GM18511 (cell line): ENCODE measurements around the gene SNRNP25.

ENCODE experiments used
- ATAC-seq: cut with Tn5 transposase; IDR thresholded peaks from one replicate; pipeline ENCODE4 v1.9.1; 2021; ENCODE audit warnings: mild to moderate bottlenecking, moderate library complexity; ENCODE audit not compliant: unreplicated experiment

SNRNP25 gene

DNA sequence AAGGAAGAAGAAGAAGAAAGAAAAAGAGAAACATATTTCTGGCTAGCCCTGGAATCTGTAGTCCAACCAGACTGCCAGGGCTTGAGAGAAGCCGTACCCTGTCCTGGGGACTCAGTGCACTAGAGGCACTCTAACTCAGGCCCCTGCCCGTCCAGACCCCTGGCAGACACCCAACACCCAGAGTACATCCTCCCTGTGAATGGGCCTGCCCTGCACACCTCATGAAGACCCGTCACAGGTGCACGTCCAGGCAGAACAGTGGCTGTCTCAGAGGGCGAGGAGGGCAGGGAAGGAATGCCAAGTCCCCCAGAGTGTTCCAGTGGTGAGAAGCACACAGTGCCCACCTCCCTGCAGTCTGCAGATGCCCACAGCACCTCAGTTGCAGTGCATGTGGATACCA is 47.4 kb downstream of the SNRNP25 start:
- ATAC-seq = no peak

DNA sequence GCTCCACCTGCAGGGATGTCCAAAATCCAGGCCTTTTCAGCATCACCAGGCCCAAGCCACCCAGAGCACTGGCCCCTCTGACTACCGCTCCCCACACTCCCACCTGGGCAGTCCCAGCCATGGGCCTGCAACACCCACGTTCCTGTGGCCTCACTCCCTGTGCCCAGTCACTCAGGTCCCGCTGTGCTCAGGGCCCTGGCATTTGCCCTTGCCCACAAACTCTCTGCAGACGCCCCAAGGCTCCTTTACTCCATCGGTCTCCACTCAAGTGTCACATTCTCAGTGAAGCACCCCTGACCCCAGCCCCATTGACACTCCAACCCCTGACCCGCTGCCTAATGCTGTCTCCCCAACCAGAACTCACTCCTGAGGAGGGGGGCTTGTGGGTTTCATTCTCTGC is 48.0 kb downstream of the SNRNP25 start:
- no peak for ATAC-seq

- no peak for ATAC-seq
These were observed 48.6 kb downstream of the SNRNP25 start for GRCh38 chr16:102060-102855.

- ATAC-seq = no peak
These were observed 50.7 kb downstream of the SNRNP25 start for GRCh38 chr16:104355-104754.

GRCh38 chr16:104928-105327 is 51.3 kb downstream of the SNRNP25 start:
- ATAC-seq = no peak

- no peak for ATAC-seq
These were observed 51.9 kb downstream of the SNRNP25 start for GRCh38 chr16:105521-105920.

DNA sequence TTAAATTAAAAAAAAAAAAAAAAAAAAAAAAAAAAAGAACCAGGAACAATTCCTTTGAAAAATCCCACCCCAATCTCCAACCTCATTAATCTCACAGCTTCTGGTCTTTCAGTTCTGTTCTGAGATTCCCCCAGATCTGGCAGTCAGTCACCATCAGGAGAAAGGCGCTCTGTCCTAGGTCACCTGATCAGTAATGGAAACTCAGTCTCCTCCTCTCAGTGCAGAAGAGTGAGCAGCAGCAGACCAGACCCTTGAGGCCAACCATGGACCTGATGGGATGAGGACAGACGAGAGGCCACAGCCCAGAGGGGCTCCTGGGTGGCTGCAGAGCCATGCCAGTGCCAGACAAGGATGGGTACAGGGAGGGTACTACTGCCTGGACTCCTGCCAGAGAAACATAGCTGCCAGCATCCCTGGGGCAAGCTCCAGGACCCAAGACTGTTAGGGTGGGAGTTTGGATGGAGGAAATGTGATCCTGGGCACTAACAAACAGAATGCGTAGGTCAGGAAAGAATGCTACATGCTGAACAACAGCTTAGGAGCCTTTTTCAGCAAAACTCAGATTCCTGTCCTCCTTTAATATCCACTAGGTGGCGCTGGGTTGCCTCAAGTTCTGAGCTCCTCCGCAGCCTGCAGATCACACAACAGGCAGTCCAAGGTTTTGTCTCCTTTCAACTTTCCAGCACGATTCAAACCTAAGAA is 53.1 kb downstream of the SNRNP25 start:
- ATAC-seq = no peak
